HK-2 (cell line): ENCODE results near the gene ZNF14.
A peak's percentile ranks its signal among the peaks of the same experiment; 100 is the strongest.
"Not testable (repeated sequence)": the region's sequence is repeated elsewhere in the genome, so short reads cannot be mapped to it uniquely, and the experiment has no call there.

ENCODE experiments used
- DNase-seq: peaks from one replicate; pipeline ENCODE4 v3.0.0-alpha.2; 2018; ENCODE audit not compliant: unreplicated experiment

Gene ZNF14

DNA sequence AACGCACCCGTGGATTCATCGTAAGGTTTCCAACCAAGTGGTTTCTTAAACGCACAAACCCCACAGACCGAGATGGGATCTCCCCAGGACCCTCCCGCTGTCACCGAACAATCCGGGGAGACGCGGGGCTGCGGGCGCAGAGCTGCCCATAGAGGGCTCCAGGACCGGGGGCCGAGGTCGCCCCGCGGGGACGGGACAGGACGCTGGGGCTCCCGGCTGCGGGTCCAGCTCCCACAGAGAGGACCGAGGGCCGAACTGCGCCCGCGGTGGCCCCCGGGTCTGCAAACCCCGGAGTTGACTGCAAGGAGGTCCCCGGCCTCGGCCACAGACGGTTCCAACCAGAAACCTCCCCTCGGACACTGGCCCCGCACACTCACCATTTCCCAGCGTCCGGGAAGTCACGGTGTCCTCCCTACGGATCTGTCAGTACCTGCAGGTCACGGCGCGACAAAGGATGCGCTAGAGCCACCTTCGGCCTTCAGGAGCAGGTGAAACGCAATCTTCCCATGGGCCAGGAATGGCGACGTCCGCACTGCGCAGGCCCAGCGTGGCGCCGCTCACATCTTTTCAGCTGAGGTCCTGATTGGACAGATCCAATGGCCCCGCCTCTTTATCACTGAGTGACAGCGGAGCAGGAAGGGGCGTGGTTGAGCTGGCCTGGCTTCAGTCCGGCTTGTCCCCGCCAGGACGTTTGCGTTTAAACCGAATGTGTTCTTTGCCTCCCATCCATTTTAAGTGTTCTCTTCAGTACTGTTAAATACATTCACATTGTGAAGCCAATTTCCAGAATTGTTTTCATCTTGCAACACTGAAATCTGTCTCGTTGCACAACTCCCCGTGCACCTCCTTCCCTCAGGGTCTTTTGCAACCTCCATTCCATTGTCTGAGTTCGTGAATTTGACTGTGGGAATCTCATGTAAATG is at the start of gene ZNF14:
Gene ZNF14 (minus strand): TSS at position 534 of the 923 bp plus-strand sequence. CDS start 154 bp downstream, at position 380.
- peak; percentile 91 for DNase-seq

GRCh38 chr19:19781791-19782190 is 48.9 kb upstream of the ZNF14 start:
- DNase-seq, result not testable (repeated sequence)

DNA sequence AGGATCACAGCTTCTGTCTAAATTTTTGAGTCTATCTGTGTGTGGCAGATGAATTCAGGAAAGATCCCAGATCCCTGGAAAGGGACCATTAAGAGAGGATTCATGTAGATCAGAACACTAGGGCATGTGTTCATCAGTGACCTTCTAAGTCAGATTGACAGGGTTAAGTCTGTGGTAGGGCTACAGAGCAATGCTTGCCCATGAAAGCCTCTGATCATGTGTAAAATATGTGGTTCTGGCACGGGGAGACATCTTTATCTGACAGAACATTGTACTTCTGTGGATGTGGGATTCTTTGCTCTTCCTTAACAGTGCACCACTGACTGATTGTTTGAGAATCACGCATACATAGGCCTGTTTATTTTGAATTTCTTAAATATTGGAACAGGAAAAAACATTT is 45.8 kb upstream of the ZNF14 start:
- DNase-seq, result no peak

DNA sequence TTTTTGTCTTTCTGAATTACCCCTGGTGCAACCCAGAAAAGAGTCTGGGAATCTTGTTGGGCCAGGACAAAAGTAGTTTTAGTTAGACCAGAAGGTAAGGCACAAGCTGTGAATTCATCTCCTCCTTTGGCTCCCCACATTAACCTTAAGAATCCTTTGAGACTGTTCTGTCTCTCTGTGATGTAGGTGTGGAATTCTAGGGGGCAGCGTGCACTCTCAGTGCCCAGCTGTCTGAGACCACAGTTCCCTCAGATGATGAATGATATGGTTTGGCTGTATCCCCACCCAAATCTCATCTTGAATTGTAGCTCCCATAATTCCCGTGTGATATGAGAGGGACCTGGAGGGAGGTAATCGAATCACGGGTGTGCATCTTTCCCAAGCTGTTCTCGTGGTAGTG is 44.8 kb upstream of the ZNF14 start:
- DNase-seq, result no peak

GRCh38 chr19:19776206-19777008 is 43.5 kb upstream of the ZNF14 start:
- peak; percentile 97 for DNase-seq

DNA sequence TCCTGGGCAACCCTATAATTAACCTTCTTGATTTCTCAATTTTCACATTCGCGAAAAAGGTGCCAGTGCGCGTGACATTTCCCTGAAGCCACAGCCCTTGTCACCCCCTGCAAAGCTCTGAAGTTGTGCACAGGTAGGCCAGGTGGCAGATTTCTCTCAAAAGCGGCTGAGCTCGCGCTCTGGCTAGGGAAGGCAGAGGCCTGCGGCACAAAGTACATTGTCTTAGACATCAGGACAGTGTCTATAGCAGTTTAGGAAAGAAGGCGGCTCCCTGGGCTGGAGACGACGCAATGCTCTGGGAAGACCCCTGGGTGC is 42.9 kb upstream of the ZNF14 start:
- no peak for DNase-seq

GRCh38 chr19:19774354-19775033 is 41.6 kb upstream of the ZNF14 start:
- DNase-seq, result no peak

DNA sequence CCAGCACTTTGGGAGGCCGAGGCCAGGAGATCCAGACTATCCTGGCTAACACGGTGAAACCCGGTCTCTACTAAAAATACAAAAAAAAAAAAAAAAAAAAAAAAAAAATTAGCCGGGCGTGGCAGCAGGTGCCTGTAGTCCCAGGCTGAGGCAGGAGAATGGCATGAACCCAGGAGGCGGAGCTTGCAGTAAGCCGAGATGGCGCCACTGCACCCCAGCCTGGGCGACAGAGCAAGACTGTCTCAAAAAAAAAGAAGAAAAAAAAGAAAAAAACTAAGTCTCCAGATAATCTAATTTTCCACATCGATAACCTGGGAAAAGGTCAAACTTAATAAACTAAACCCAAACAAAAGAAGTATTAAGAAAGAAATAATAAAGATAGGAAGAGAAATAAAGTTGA is 39.1 kb upstream of the ZNF14 start:
- DNase-seq, result not testable (repeated sequence)

DNA sequence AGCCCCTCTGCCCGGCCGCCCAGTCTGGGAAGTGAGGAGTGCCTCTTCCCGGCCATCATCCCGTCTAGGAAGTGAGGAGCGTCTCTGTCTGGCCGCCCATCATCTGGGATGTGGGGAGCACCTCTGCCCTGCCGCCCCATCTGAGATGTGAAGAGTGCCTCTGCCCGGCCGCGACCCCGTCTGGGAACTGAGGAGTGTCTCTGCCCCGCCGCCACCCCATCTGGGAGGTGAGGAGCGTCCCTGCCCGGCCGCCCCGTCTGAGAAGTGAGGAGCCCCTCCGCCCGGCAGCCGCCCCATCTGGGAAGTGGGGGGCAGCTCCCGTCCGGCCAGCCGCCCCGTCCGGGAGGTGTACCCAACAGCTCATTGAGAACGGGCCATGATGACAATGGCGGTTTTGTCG is 37.1 kb upstream of the ZNF14 start:
- DNase-seq, result not testable (repeated sequence)

GRCh38 chr19:19758164-19758563 is 25.3 kb upstream of the ZNF14 start:
- no peak for DNase-seq

- DNase-seq, result no peak
Observed at GRCh38 chr19:19752760-19753403, 20.0 kb upstream of the ZNF14 start.

DNA sequence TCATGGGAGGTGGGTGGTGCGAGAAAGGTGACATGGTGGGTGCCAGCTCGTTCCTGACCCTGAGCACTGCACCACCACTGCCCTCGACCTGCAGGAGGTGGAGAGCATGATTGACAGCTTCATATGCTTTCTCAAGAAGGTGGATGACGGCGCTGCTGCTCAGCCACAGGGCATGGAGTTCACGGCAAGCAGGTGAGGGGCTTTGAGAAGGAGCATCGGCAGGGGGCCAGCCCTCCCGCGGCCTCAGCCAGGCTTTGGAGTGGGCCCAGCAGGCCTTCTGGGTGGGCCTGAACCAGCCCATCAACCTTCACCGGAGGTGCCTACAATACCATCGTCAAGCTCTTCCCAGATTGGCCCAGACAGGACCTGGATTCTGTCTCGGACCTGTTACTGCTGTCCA is 18.9 kb upstream of the ZNF14 start:
- DNase-seq, result no peak

DNA sequence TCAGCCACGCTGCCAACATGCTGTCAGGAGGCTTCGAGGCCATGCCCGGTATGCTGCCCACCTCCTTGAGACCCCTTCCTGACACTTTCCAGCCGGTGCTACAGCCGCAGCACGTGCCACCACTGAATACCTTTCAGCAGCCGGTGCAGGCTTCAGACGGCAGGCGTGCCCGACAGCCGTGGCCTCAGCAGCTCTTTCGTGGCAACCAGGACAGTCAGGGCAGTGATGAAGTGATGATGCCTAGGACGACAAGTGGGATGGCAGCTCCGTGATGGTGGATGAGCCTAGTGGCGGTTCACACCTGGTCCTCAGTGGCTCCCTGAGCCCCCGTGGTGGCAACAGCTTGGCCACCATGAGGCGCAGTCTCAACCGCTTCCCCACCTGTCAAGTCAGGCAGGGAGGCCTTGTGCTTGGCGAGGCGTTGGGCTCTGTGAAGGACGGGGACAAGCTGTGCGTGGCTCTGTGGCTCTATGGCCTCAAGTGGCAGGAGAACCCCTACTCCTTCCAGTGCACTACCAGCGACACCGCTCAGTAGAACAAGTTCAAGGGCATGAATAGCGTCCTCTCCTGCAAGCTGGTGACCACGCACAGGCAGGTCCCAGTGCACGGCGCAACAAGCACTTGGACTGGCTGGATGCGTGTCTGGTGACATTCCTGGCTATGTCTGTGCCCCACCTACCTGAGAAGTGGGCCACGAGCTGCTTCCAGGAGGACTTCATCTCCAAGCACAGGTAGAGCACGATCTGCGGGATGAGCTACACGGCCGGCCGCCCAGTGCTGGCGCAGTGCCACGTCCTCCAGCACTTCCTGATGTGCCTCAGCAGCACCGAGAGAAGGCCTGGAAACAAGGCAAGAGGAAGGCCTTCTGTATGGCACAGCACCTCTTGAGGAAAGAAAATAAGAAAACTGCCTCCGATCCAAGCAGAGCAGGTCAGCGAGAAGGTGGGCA is 18.2 kb upstream of the ZNF14 start:
- no peak for DNase-seq

- no peak for DNase-seq
Observed at GRCh38 chr19:19749908-19750841, 17.3 kb upstream of the ZNF14 start.

- DNase-seq, result no peak
Observed at GRCh38 chr19:19749117-19749907, 16.4 kb upstream of the ZNF14 start.

GRCh38 chr19:19748249-19748938 is 15.5 kb upstream of the ZNF14 start:
- no peak for DNase-seq

DNA sequence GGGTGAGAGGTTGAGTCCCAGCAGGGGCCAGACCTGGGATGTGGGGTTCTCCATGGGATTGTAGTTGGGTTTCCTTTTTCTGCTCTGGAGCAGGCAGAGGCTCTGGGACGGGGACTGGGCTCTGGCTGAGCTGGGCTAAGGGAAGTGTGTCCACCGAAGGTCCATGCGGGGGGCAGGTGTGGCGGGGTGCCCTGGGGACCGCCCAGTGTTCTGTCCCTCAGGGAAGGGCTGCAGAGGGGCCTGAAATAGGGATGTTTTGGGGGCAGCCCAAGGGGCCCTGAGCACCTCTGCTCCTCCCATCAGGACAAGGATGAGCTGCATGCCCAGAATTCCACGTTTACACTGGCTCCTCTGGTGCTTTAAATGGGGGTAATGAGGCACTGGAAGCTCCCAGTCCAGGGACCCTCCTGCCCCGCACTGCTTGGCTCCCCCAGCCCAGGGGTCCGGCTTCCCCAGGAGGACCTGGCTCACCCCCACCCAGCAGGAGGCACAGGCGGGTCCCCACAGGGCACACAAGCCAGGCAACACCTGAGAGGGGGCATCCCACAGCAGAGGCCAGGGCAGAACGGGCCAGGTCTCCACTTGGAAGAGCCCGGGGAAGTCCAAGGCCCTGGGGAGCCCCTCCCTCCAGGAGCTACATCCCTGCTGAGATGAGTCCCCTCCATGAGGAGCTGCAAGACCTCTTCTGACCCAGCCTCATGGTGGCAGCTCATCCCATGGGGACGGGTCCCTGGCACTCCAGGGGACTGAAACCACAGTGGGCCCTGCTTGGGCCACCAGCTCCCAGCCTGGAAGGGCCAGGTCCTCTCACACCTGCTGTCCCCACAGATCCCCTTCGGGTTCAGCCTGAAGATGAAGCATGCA is 14.7 kb upstream of the ZNF14 start:
- no peak for DNase-seq
